Suprapubic skin (tissue), 4 donors: ENCODE measurements around the gene PARD3B. TPM values are rescaled to one million over a fixed set of nuclear protein-coding genes. Genes with fewer than 3 reads are reported as not detected.

ENCODE experiments used
- DNase-seq, 2 donors: peaks; one replicate each; pipeline ENCODE4 v3.0.0-alpha.2; 2019; ENCODE audit warnings: low spot score in 2 of 2
- H3K27ac ChIP-seq: fragments of 200-600 bp; sonication (generic); one replicate; pipeline ENCODE4 v1.5.1; 2019
- H3K27me3 ChIP-seq: fragments of 200-600 bp; sonication (generic); one replicate; pipeline ENCODE4 v1.5.1; 2019
- H3K36me3 ChIP-seq: fragments of 200-600 bp; sonication (generic); one replicate; pipeline ENCODE4 v1.5.1; 2019
- H3K4me1 ChIP-seq: fragments of 200-600 bp; sonication (generic); one replicate; pipeline ENCODE4 v1.5.1; 2019
- H3K4me3 ChIP-seq: fragments of 200-600 bp; sonication (generic); one replicate; pipeline ENCODE4 v1.5.1; 2019; ENCODE audit warnings: mild to moderate bottlenecking
- H3K9me3 ChIP-seq: fragments of 200-600 bp; sonication (generic); one replicate; pipeline ENCODE4 v1.5.1; 2019
- EP300 ChIP-seq: sonication (generic); formaldehyde crosslinking; IDR thresholded peaks from one replicate; pipeline ENCODE4 v1.6.1; 2017; ENCODE audit warnings: antibody characterized with exemption
- POLR2A ChIP-seq, 2 donors: fragments of 450-650 bp; IDR thresholded peaks; one replicate each; pipeline ENCODE4 v1.6.1; 2017; ENCODE audit warnings: antibody characterized with exemption in 2 of 2, mild to moderate bottlenecking in 2 of 2, moderate library complexity in 2 of 2
- POLR2AphosphoS5 ChIP-seq, 3 donors: sonication (generic); formaldehyde crosslinking; IDR thresholded peaks; one replicate each; pipeline ENCODE4 v1.6.1; 2017; ENCODE audit warnings: antibody characterized with exemption in 3 of 3
- WGBS: methylation state at CpG from one replicate; pipeline ENCODE4 v1.1.5; 2018; 5-methylcytosine and 5-hydroxymethylcytosine counted together
- total RNA-seq, 4 donors: library from RNA; depleted of rRNA; stranded (reverse); fragments of >200 nt; gene quantifications; one replicate each; pipeline ENCODE4 v1.1.0, GENCODE V29; 2016
- TF ChIP-seq, protein P1 (sequence below), 2 donors: fragments of 200-600 bp in 1 of 2; fragments of 450-650 bp in 1 of 2; sonication (generic) in 1 of 2; IDR thresholded peaks; one replicate each; pipeline ENCODE4 v1.5.1; 2016 to 2019; ENCODE audit warnings: antibody characterized with exemption in 2 of 2, mild to moderate bottlenecking in 1 of 2, moderate library complexity in 1 of 2

Gene PARD3B
- total RNA-seq, 4 donors from 2014 or later: 12.5 to 18.9 (median 15.5) TPM

DNA sequence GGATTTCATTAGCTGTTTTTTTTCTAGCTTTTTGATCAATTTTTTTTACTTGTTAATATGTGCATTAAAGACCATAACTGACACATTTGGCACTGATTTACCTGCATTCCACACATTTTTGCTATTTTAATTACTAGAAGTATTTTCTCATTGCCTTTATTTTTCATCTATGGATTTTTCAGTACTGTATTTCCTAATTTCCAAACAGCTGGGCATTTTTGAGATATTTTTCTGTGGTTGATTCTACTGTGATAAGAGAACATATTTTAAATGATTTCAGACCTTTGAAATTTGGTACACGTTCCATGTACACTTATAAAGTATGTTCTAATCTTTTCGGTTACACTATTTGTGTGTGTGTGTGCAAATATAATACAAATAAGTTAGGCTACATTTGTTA lies 135.3 kb downstream of the PARD3B start:
- no peak for DNase-seq
- Histone ChIP-seq H3K9me3 (no peaks in the 10 kb centered on the region), H3K4me1 (peaks cover 7% of the 10 kb centered on the region), H3K36me3 (no peaks in the 10 kb centered on the region), H3K4me3 (no peak overlapping the region), H3K27me3 (no peaks in the 10 kb centered on the region), H3K27ac (no peak overlapping the region)
- WGBS: 84% methylated on average over 2 of the region's 2 CpGs
- TF ChIP-seq, protein P1, sequence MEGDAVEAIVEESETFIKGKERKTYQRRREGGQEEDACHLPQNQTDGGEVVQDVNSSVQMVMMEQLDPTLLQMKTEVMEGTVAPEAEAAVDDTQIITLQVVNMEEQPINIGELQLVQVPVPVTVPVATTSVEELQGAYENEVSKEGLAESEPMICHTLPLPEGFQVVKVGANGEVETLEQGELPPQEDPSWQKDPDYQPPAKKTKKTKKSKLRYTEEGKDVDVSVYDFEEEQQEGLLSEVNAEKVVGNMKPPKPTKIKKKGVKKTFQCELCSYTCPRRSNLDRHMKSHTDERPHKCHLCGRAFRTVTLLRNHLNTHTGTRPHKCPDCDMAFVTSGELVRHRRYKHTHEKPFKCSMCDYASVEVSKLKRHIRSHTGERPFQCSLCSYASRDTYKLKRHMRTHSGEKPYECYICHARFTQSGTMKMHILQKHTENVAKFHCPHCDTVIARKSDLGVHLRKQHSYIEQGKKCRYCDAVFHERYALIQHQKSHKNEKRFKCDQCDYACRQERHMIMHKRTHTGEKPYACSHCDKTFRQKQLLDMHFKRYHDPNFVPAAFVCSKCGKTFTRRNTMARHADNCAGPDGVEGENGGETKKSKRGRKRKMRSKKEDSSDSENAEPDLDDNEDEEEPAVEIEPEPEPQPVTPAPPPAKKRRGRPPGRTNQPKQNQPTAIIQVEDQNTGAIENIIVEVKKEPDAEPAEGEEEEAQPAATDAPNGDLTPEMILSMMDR (IDR thresholded peaks at IDR 0.05): no peak
- no peak for TF ChIP-seq POLR2A (IDR thresholded peaks at IDR 0.05)
- no peak for TF ChIP-seq EP300
- no peak for TF ChIP-seq POLR2AphosphoS5 (IDR thresholded peaks at IDR 0.05)

GRCh38 chr2:204681412-204681811 lies 136.1 kb downstream of the PARD3B start:
- Histone ChIP-seq H3K36me3 (no peaks in the 10 kb centered on the region), H3K27me3 (no peaks in the 10 kb centered on the region), H3K27ac (no peak overlapping the region), H3K4me3 (no peak overlapping the region), H3K4me1 (peaks cover 7% of the 10 kb centered on the region), H3K9me3 (no peaks in the 10 kb centered on the region)
- TF ChIP-seq POLR2A (IDR thresholded peaks at IDR 0.05): no peak
- no peak for TF ChIP-seq EP300
- TF ChIP-seq, protein P1 (IDR thresholded peaks at IDR 0.05): no peak
- TF ChIP-seq POLR2AphosphoS5 (IDR thresholded peaks at IDR 0.05): no peak
- no peak for DNase-seq
- WGBS: 18% methylated on average over 2 of the region's 2 CpGs

GRCh38 chr2:204683384-204683783 lies 138.1 kb downstream of the PARD3B start:
- H3K4me3 ChIP-seq: no peak overlapping the region
- no peaks in the 10 kb centered on the region for H3K9me3 ChIP-seq
- no peaks in the 10 kb centered on the region for H3K27me3 ChIP-seq
- 95% methylated on average over 1 of the region's 1 CpG for WGBS
- peaks cover 11% of the 10 kb centered on the region for H3K4me1 ChIP-seq
- TF ChIP-seq, protein P1 (IDR thresholded peaks at IDR 0.05): no peak
- TF ChIP-seq POLR2AphosphoS5 (IDR thresholded peaks at IDR 0.05): no peak
- no peak for TF ChIP-seq EP300
- TF ChIP-seq POLR2A (IDR thresholded peaks at IDR 0.05): no peak
- no peaks in the 10 kb centered on the region for H3K36me3 ChIP-seq
- no peak for DNase-seq
- no peak overlapping the region for H3K27ac ChIP-seq

DNA sequence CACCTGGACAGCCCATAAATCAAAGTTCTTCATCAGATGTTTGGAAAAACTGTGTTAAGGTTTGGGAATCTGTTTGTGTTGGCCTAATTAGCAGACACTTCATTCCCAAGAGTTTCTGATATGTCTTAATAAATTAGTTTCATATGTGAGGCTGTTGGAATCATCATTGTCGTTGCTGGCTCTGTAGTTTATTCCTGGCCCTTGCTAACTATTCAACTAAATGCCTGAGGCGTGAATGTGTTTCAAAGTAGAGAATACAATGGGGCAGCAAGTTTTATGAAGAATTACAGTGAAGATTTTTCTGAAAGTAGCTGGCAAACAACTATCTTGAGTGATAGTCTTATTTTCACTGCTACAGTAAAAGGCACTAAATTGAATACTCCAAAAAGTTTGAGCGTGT lies 141.1 kb downstream of the PARD3B start:
- TF ChIP-seq, protein P1 (IDR thresholded peaks at IDR 0.05): no peak
- no peak for TF ChIP-seq POLR2AphosphoS5 (IDR thresholded peaks at IDR 0.05)
- TF ChIP-seq EP300: no peak
- no peak for TF ChIP-seq POLR2A (IDR thresholded peaks at IDR 0.05)
- Histone ChIP-seq H3K36me3 (no peaks in the 10 kb centered on the region), H3K9me3 (no peaks in the 10 kb centered on the region), H3K27me3 (no peaks in the 10 kb centered on the region), H3K4me3 (no peak overlapping the region), H3K27ac (no peak overlapping the region), H3K4me1 (peaks cover 9% of the 10 kb centered on the region)
- no peak for DNase-seq
- 28% methylated on average over 3 of the region's 3 CpGs for WGBS

DNA sequence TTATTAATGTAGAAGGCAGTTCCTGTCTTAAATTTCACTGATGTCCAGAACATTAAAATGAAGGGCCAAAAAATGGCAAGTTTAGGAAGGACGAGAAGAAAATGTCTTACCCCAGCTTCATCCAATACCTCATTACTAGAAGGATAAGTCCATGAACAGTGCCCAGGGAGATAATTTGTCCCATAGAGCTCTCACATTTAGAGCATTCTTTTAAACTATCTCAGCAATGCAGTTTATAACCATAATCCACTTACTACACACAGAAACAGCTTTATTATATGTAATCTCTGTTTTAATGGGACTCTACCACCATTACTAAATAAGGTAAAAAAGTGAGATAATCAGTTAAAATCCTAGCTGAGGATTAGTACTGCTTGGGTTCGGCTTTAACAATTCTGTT lies 142.5 kb downstream of the PARD3B start:
- no peaks in the 10 kb centered on the region for H3K36me3 ChIP-seq
- DNase-seq: no peak
- H3K27me3 ChIP-seq: no peaks in the 10 kb centered on the region
- H3K4me1 ChIP-seq: peaks cover 8% of the 10 kb centered on the region
- H3K27ac ChIP-seq: no peak overlapping the region
- no peaks in the 10 kb centered on the region for H3K9me3 ChIP-seq
- H3K4me3 ChIP-seq: no peak overlapping the region
- TF ChIP-seq, protein P1 (IDR thresholded peaks at IDR 0.05): no peak
- TF ChIP-seq EP300: no peak
- TF ChIP-seq POLR2AphosphoS5 (IDR thresholded peaks at IDR 0.05): no peak
- no peak for TF ChIP-seq POLR2A (IDR thresholded peaks at IDR 0.05)
- 85% methylated on average over 2 of the region's 2 CpGs for WGBS
